NCI-H226 (cell line): ENCODE results near the gene CNTNAP2.

Experiments used
- DNase-seq: peaks from one replicate; pipeline ENCODE4 v3.0.0-alpha.2; 2015

CNTNAP2 gene

DNA sequence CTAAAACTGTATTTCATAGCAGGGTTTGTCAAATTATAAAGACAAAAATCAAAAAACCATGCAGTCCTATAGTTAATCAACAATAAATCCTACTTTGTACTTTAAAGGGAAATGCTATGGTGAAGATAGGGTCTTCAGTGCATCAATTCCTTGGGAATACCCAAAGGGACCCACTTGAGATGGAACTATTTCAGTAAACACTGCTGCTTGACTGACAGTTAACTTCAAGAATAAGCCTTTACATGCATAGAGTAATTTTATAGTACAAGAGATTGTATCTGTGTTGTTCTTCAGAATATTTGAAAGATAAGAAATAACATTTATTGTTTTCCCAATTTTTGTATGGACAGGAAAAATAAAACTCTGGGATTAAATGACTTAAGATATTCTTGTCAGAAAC, 1179.6 kb downstream of the CNTNAP2 start:
- no peak for DNase-seq

DNA sequence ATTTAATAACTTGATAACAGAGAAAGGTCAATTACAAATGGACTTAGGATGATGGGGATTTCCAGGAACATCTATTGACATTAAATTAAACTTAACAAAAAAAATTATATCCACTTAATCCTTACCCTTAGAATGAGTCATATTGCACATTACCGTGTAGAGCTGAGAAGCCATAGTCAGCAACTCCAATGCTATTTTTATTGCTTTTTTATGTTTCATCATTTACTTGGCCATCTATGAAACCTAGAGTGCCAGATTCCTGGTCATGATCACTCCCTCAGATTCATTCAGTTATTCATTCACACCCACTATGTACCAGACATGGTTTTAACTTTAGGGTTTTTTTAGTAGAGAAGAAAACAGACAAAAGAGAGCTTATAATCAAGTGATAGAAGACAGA, 1180.4 kb downstream of the CNTNAP2 start:
- no peak for DNase-seq

DNA sequence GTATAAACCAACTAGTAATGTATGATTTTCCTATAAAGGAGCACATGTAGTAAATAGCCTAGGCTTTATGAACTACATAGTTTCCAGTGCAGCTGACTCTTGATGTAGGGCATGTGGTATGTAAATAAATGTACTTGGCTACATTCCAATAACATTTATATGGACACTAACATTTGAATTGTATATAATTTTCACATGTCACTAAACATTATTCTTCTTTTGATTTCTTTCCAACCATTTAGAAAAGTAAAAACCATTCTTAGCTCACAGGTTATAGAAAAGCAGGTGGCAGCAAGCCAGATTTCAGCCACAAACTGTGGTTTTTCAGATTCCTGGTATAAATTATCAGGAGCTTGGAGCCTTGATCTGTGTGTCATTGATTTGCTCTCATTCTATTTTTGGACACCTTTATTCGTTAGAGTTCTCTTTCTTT, 1182.0 kb downstream of the CNTNAP2 start:
- no peak for DNase-seq

DNA sequence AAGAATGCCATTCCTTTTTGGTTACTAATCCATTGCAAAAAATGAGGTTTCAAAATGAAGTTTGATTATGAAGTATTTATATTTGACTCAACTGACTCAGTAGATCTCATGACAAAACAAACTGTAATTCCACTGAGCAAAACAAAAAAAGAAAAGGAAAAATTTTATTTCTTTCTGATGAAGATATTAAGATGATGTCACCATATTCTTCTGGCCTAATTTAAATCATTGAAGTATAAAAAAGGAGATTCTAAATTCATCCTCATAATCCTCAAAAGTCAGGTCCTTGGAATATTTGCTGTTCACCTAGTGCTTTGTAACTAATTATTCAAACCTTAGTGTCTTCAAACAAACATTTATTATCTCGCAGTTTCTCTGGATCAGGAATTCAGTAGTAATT, 1183.7 kb downstream of the CNTNAP2 start:
- no peak for DNase-seq

DNA sequence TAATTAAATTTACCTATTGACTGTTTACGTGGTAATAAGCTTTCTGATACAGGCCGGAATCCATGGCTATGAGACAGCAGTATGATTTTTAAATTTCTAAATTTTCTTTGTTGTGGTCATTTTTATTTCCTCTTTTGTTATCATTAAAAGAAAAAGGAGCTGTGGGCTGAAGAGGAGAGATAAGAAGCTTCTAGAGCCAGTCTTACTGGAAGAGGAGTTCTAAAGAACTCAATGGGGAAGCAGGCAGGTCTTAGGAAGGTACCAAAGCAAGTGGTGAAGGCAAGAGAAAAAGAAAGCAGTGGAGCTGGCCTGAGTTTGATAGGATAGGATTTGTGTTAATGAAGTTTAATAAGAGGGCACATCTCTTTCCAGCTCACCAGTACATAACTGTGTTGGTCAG, 1187.8 kb downstream of the CNTNAP2 start:
- DNase-seq: no peak

DNA sequence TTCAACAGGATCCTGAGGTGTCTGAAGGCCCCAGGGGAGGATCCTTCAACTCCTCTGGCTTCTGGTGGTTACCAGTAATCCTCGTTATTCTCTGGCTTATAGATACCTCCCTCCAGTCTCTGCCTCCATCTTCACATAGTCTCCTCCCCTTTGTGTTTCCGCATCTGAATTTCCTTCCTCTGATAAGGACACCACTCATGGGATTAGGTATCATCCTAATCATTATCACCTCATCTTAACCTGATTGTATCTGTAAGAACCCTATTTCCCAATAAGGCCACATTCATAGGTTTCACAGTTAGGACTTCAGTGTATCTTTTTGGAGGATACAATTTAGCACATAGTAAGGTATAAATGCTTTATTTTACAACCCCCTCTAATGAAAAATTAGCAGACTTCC, 1189.2 kb downstream of the CNTNAP2 start:
- no peak for DNase-seq

DNA sequence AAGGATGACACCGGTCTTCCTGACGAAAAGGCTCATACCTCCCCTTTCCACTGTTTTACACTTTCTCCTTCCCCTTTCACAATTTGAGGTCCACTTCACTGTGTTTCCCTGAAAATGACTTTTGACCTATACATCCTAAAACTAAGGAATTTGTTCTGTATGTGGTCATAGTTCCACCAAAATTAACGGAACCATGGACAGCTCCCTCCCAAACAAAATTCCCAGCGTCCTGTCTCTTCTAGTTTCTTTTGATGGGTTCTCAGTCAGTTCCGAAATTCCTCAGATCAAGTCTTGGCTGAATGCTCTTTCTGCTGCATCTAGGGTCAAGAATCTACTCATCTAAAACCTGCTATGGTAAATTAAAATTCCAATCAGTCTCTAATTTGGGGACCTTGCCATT, 1191.9 kb downstream of the CNTNAP2 start:
- DNase-seq: no peak

DNA sequence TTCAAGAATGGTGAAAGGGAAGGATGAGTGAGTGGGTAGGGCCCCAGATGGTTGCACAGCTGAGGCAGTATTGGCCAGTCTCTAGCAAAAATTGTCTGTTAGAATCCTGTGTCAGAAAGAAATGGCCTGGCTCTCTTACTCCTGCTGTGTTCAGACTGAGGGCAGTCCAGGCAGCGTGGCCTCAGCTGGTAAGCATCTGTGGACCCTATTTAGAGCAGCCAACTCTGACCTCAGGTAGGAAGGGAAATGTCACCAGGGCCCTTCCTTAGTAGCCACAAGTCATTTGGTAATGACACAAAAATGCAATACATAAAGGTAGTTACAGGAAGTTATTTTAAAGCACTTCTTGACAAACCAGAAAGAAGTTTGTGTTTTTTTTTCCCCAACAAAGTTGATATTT, 1194.7 kb downstream of the CNTNAP2 start:
- DNase-seq: no peak

DNA sequence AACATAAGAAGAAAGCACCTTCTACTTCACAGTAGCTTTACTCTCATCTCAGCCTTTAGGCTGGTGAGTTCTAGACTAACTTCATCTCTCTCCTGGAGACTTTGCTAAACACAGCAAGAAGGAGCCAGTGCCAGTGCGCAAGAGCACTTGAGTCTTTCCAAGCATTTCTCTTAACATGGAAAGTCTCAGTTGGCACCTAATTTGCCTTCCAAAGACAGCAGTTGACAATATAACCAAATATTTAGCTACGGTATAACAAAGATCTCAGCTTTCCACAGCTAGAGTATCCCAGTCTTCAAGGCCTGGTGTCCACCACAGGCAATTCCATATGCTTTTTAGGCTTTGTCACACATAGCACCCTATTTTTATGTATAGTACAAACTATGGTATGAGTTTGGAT, 1204.9 kb downstream of the CNTNAP2 start:
- DNase-seq: no peak

DNA sequence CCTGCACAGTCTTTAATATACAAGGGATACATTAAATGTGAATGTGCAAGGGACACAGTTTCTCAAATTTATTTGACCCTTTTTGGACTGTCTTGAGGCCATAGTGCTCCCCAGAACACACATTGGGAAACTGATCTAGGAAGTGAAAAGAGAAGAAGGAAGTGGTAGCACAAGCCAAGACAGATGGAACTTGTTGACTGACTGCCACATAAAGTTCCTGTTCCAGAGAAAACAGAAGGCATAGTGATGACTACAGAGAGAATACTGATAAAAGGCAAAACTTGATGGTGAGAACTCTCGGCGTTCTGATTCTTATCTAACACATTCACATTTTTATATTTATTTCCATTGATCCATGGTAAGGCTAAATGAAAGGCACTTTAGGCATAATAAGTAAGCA, 1216.4 kb downstream of the CNTNAP2 start:
- no peak for DNase-seq

DNA sequence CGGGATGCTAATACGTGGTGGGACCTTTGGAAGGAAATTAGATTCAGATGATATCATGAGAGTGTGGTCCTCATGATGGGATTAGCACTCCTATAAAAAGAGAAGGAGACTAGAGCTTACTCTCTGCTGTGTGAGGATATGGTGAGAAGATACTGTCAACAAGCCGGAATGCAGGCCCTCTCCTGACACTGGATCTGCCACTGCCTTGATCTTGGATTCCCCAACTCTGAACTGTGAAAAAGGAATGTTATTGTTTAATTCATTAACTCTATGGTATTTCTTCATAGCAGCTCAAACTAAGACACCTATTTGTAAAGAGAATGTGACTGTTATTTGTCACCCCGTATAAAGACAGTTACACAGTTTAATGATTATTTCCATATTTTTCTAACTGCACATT, 1246.5 kb downstream of the CNTNAP2 start:
- DNase-seq: no peak

DNA sequence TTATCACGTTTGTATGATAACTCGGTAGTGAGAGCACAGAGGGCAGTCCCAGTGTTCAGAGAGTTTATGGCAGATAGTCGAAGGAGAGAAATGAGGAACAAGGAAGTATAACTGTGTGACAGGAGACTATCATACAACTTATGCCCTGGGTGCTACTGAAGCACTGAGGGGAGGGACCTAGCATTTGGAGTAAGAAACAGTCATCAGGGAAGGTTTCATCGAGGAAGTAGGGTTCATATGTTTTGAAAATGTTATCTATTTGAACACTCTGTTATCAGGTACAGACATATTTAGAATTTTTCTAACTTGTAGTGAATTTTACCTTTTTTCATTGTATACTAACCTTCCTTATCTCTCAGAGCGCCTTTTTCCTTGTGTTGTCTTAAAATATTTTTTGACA, 1259.6 kb downstream of the CNTNAP2 start:
- DNase-seq: no peak

DNA sequence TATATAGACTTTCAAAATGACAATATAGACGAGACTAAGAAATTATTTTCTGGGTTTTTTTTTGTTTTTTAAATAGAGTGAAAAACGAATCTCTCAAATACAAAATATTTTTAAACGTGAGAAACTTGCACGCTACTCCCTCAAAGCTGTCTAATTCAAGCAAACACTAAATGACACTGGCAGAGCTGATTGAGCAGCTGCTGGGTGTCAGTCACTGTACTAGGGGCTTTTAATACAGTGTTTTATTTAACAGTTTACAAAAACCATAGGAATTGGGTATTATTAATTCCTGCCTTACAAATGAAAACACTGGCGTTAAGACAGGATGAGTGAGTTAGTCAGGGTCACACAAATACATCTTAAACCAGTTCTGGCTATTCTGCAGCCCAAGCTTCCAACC, 1264.3 kb downstream of the CNTNAP2 start:
- no peak for DNase-seq

DNA sequence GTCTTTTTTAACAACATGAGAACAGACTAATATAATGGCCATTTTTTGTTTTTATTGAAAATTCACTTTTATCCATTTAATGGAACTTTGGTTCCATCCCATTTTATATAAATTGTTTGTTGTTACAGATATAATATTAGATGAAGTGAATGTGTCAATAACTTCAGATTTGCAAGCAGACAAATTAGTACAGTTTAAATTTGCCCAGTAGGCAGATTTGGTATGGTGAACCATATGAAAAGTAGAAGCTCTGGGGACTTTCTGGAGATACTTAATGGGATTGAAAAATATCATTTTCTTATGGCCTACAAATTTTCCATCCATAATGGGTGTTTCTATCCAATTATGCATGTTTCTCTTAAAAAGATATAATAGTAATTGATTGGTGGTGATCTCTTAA, 1277.7 kb downstream of the CNTNAP2 start:
- no peak for DNase-seq

DNA sequence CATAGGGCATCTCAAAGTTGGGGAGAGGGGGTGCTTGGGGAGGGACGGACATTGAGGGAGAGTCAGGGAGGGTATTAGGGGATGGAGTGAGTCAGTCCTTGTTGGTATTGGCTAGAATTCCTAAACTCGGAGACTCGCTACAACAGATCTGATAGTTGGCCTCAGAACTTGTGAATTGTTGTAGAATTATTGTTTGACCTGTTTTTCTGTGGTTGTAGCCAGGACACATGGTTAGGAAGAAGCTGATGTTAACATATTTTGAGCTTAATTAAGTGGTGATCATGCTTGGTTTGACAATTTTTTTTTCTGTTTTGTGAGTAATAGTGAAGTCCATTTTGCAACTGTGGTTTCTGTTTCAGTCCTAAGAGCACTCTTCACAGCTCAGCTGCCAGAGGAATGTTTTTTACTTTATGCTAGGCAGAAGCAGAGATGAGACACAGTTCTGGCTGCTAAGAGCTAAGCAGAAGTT, 1283.7 kb downstream of the CNTNAP2 start:
- no peak for DNase-seq

DNA sequence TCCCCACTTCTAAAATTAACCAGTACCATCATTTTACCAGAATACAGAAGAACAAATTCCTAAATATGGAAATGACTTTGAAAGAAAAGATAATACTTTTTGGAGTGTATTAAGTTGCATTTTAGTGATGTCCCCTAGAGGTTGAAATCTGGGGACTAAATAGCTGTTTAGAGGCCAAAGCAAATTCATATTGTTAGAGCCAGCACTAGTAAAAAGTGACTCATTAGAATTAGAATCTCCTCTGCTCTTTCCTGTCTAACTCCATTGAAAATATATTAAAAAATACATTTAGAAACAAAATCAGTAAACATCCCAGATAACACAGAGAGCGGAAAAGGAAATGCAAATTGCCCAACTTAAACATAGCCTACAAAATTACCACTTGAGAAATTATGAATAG, 1284.3 kb downstream of the CNTNAP2 start:
- no peak for DNase-seq

DNA sequence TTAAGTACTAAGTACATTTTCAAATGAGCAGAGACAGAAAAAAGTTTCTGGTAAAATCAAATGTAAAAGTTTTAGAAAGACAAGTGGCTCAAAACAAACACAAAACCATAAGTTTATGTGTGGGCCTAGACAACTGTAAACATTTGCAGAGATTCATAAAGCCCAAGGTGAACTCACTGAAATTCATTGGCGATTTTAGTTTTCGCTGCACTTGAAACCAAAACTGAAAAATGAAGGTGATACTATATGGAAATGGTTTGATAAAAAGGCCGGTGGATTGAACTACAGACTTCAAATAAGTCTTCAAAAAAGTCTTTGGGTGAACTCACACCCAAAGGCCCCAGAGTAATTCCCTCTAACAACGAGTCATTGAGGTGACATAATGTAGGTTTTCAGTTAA, 1289.0 kb downstream of the CNTNAP2 start:
- no peak for DNase-seq

DNA sequence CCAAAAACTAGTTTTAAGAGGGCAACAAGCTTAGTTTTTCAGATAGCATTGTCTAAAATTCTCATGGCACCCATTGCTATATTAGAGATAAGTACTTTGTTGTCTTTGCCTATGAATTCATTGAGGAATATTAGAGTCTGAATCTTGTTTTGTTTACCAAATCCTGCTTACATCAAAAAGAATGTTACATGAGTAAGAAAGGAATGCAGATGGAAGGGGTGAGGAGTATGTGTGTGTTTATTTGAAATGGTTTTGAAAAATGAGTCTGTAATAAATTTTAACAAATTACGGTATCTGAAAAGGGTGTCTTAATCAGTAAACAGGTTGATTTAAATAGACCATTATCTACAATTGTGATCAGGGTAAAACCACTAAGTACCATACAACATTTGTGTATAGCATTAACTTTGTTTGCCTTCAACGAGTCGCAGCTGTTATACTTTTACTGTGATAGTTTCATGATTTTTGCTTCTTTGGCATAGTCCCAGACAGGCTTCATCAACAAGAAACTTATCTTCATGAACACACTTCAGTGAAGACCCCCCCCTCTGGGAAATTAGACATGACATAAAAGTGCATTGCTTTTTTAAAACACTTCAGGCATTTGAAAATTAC, 1290.0 kb downstream of the CNTNAP2 start:
- DNase-seq: no peak

DNA sequence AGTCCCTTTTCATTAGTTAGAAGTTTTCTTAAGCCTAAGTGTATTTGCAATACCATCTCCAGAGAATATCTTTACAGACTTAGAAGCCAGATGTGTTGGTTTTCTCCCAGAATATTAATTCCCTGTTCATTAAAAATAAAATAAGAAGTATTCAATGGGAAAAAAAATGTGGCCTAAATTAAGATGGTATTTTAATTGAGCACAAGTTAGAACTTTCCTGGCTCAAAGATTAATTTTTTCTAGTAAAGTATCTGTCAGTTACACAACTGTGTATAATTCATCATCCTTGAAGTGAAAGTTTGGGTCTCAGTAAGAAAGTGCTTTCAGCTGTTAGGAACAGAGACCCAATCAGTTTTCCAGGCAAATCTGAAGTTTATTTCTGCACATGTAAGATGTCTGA, 1294.5 kb downstream of the CNTNAP2 start:
- DNase-seq: no peak

DNA sequence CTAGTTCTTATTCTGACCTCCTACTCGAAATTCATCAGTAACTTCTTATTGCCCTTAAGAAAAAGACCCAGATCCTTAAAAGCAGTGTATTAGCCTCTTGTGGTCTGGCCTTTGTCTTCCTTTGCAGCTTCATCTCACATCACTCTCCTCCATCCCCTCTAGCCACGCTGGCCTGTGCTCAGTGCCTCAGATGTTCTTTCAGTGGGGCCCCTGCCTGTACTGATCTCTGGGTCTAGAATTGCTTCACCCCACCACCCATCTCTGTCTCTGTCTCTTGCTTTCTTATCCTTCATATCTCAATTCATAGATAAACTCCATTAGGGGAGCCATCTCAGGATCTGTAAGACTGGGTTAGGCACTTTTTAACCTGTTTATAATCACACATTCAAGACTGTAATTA, 1295.5 kb downstream of the CNTNAP2 start:
- no peak for DNase-seq

DNA sequence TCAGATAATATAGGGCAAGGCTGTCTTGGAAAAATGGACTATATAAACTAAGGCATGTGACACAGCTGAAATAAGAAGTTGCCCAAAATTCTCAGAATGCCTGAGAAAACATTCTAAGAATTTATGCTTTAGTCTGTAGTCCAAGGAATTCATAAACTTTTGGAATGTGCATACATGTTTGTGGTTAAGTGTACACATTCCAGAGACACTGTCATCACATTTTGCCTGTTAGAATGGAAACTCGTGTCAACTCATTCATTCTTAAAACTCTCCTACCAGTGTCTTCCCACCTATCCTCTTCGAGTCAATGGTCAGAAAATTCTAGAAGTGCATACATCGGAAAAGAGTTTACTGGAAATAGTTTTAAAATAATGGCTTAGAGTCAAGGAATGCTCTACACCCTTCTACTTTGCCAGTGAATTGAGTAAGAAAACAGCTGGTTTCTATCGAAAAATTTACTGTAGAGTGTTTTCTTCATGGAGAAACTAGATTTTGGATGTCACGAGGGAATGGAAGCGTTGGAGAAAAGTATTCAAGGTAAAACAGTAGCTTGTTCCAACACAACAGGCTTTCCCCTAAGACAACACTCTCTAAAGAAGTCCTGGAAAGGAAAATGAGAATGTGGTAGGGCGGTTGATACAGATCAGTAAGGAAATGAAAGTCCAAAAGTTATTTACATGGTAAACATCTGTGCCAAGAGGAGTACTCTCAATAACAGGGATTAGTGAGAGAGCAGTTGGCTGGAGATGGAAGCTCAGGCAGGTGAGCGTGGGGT, 1296.4 kb downstream of the CNTNAP2 start:
- DNase-seq: no peak

DNA sequence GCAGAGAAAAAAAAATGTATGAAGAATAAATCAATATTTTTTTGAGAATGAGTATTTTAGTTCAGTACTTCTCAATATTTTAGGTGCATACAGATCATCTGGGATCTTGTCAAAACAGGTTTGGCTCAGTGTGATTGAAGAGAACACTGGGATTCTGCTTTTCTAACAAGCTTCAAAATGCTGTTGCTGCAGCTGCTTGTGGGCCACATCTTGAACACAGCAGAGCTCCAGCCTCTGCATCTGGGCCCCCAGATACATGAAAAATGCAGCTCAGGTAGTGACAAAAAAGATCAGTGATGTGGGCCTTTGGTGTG, 1296.9 kb downstream of the CNTNAP2 start:
- DNase-seq: no peak

DNA sequence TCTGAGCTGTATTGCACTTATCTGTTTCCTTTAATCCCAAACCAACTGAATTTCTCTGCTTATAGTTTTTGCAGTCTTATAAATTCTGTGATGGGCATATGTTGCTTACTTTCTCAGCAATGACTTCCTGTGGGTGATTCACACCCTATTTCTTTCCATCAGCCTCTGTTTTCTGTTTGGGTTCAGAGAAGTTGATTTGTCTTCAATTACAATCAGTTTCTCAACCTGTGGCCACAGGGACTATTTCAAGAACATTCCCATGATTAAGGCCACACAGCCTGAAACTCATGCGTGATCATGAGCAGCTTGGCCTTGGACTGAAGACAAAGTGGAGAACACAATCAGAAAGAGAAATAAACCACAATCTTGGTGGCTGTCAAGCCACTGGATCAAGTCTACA, 1299.4 kb downstream of the CNTNAP2 start:
- DNase-seq: no peak

DNA sequence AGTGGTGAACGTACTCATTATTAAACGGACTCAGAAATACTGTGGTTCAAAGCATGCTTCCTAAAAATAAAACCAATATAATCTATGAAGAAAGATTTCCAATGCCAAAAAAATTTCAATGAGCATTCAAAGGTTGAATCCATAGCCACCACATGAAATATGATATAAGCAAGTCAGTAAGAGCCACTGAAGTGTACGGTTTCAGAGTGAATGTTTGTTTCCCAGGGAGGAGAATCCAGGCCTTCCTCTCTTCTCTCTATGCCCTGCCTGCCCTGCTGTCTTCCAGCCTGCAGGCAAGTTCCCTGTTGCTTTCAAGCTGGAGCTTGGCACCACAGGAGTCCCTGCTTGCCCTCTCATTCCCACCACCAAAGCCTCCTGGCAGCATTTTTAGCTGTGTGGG, 1302.4 kb downstream of the CNTNAP2 start:
- no peak for DNase-seq

DNA sequence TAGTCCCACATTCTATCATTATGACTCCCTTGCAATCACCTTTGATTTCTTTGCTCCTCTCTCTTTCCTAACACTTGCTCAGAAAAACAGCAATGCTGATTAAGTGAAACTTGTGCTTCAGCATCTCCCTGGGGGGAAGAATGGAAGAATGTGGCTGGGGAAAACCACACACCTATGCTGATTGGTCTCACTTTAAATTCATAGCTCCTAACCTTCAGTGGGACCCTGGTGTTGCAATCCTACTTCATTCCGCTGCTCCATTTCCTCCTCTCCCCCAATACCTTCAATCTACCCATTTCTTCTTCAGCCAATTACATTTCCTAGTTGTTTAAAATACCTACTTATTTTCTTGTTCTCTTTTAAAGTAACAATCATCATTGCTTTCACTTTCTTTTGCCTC, 1307.3 kb downstream of the CNTNAP2 start:
- DNase-seq: no peak
